Tibial nerve (tissue), 4 donors: ENCODE measurements around the gene XCR1.

Source experiments
- CTCF ChIP-seq, 5 experiments: fragments of 200-600 bp in 3 of 5; fragments of 450-650 bp in 2 of 5; sonication (generic) in 3 of 5; IDR thresholded peaks; one replicate each; pipeline ENCODE4 v1.5.1; 2016 to 2019; ENCODE audit warnings: antibody characterized with exemption in 5 of 5, mild to moderate bottlenecking in 3 of 5, moderate library complexity in 2 of 5
- EP300 ChIP-seq, 2 donors: sonication (generic); formaldehyde crosslinking; IDR thresholded peaks; one replicate each; pipeline ENCODE4 v1.6.1; 2017; ENCODE audit warnings: antibody characterized with exemption in 2 of 2, mild to moderate bottlenecking in 1 of 2

- TF ChIP-seq CTCF (IDR thresholded peaks at IDR 0.05) (no peak), EP300 (IDR thresholded peaks at IDR 0.05) (no peak)
Measured at GRCh38 chr3:46052531-46052930, 25.2 kb upstream of the XCR1 start.
